HEK293 (cell line): ENCODE results near the gene CLCN7.

Source experiments
- CTCF ChIA-PET: fragments of 350-600 bp; formaldehyde crosslinking; extraction: SDS; loops from one replicate; lab custom pipeline; 2021; ENCODE audit warnings: antibody characterized with exemption; lab: Yijun Ruan, JAX
- POLR2A ChIA-PET: fragments of 300-600 bp; formaldehyde crosslinking; extraction: SDS; loops from one replicate; lab custom pipeline; 2020; ENCODE audit warnings: antibody characterized with exemption, inconsistent platforms; lab: Yijun Ruan, JAX
- H3K27ac ChIP-seq: fragments of 200-500 bp; sonication (Bioruptor generic); 2 replicates; pipeline ENCODE4 v1.5.1; 2014; ENCODE audit warnings: low read depth, low read length, control low read depth, inconsistent platforms; ENCODE audit errors: extremely low read depth
- H3K36me3 ChIP-seq, 2 experiments: fragments of 200-500 bp in 1 of 2; sonication (Bioruptor generic) in 1 of 2; 1 replicate in 1 of 2; 2 replicates in 1 of 2; pipeline ENCODE4 v1.5.1; 2014 to 2017; ENCODE audit warnings: inconsistent platforms in 2 of 2, low read length in 2 of 2; ENCODE audit not compliant: control insufficient read depth in 2 of 2, insufficient read depth in 1 of 2
- H3K4me1 ChIP-seq: fragments of 200-500 bp; sonication (Bioruptor generic); 2 replicates; pipeline ENCODE4 v1.5.1; 2014; ENCODE audit warnings: mild to moderate bottlenecking, low read length, inconsistent platforms; ENCODE audit not compliant: control insufficient read depth, insufficient read depth
- H3K4me3 ChIP-seq: 2 replicates; pipeline ENCODE4 v1.5.1; 2011; ENCODE audit warnings: low read depth, mild to moderate bottlenecking, control low read depth, low read length, moderate library complexity
- H3K9me3 ChIP-seq: fragments of 200-500 bp; sonication (Bioruptor generic); 2 replicates; pipeline ENCODE4 v1.5.1; 2014; ENCODE audit warnings: low read depth, low read length, inconsistent platforms; ENCODE audit not compliant: control insufficient read depth, insufficient read depth
- EGR2 ChIP-seq: fragments of 450-650 bp; formaldehyde crosslinking; IDR thresholded peaks from 2 replicates; pipeline ENCODE4 v1.5.1; 2016; ENCODE audit warnings: low read depth, missing biosample characterization, missing genetic modification characterization
- GLIS1 ChIP-seq: fragments of 450-650 bp; formaldehyde crosslinking; IDR thresholded peaks from 2 replicates; pipeline ENCODE4 v1.5.1; 2016; ENCODE audit warnings: missing biosample characterization, missing genetic modification characterization
- GLIS2 ChIP-seq: fragments of 450-650 bp; formaldehyde crosslinking; IDR thresholded peaks from 2 replicates; pipeline ENCODE4 v1.5.1; 2016; ENCODE audit warnings: missing biosample characterization, missing genetic modification characterization
- HIC1 ChIP-seq: fragments of 450-650 bp; formaldehyde crosslinking; IDR thresholded peaks from 2 replicates; pipeline ENCODE4 v1.5.1; 2016; ENCODE audit warnings: missing biosample characterization, missing genetic modification characterization
- KLF1 ChIP-seq: fragments of 450-650 bp; formaldehyde crosslinking; IDR thresholded peaks from 2 replicates; pipeline ENCODE4 v1.5.1; 2016; ENCODE audit warnings: missing biosample characterization, missing genetic modification characterization
- RBAK ChIP-seq: fragments of 450-650 bp; formaldehyde crosslinking; IDR thresholded peaks from 2 replicates; pipeline ENCODE4 v1.5.1; 2016; ENCODE audit warnings: missing biosample characterization, missing genetic modification characterization
- REST ChIP-seq: fragments of 450-650 bp; formaldehyde crosslinking; IDR thresholded peaks from 2 replicates; pipeline ENCODE4 v1.5.1; 2016; ENCODE audit warnings: missing biosample characterization, missing genetic modification characterization
- SP7 ChIP-seq: fragments of 450-650 bp; formaldehyde crosslinking; IDR thresholded peaks from 2 replicates; pipeline ENCODE4 v1.5.1; 2016; ENCODE audit warnings: missing biosample characterization, missing genetic modification characterization
- ZBTB48 ChIP-seq: fragments of 450-650 bp; formaldehyde crosslinking; IDR thresholded peaks from 2 replicates; pipeline ENCODE4 v1.5.1; 2016; ENCODE audit warnings: missing biosample characterization, missing genetic modification characterization
- ZFP3 ChIP-seq: fragments of 450-650 bp; formaldehyde crosslinking; IDR thresholded peaks from 2 replicates; pipeline ENCODE4 v1.5.1; 2016; ENCODE audit warnings: low read depth, missing biosample characterization, missing genetic modification characterization
- ZIC2 ChIP-seq: fragments of 450-650 bp; formaldehyde crosslinking; IDR thresholded peaks from 2 replicates; pipeline ENCODE4 v1.5.1; 2016; ENCODE audit warnings: missing biosample characterization, missing genetic modification characterization
- ZNF121 ChIP-seq: fragments of 450-650 bp; formaldehyde crosslinking; IDR thresholded peaks from 2 replicates; pipeline ENCODE4 v1.5.1; 2016; ENCODE audit warnings: missing biosample characterization, missing genetic modification characterization
- ZNF174 ChIP-seq: fragments of 450-650 bp; formaldehyde crosslinking; IDR thresholded peaks from 2 replicates; pipeline ENCODE4 v1.5.0; 2017; ENCODE audit warnings: missing biosample characterization, mild to moderate bottlenecking, missing genetic modification characterization
- ZNF677 ChIP-seq: fragments of 450-650 bp; IDR thresholded peaks from 2 replicates; pipeline ENCODE4 v1.5.0; 2018; ENCODE audit warnings: missing biosample characterization, mild to moderate bottlenecking, missing genetic modification characterization, moderate library complexity
- ZNF701 ChIP-seq: fragments of 450-650 bp; formaldehyde crosslinking; IDR thresholded peaks from 2 replicates; pipeline ENCODE4 v1.5.1; 2016; ENCODE audit warnings: missing biosample characterization, missing genetic modification characterization
- ZXDB ChIP-seq: fragments of 450-650 bp; formaldehyde crosslinking; IDR thresholded peaks from 2 replicates; pipeline ENCODE4 v1.5.1; 2016; ENCODE audit warnings: missing biosample characterization, missing genetic modification characterization
- TF ChIP-seq, protein P1 (sequence below): fragments of 450-650 bp; formaldehyde crosslinking; IDR thresholded peaks from 2 replicates; pipeline ENCODE4 v1.5.1; 2016; ENCODE audit warnings: missing biosample characterization, missing genetic modification characterization
- TF ChIP-seq, protein P2 (sequence below): fragments of 450-650 bp; formaldehyde crosslinking; IDR thresholded peaks from 2 replicates; pipeline ENCODE4 v1.5.1; 2016; ENCODE audit warnings: missing biosample characterization, missing genetic modification characterization

The CLCN7 gene

GRCh38 chr16:1413684-1414531 lies 60.9 kb downstream of the CLCN7 start (continued):
- TF ChIP-seq, protein P1, sequence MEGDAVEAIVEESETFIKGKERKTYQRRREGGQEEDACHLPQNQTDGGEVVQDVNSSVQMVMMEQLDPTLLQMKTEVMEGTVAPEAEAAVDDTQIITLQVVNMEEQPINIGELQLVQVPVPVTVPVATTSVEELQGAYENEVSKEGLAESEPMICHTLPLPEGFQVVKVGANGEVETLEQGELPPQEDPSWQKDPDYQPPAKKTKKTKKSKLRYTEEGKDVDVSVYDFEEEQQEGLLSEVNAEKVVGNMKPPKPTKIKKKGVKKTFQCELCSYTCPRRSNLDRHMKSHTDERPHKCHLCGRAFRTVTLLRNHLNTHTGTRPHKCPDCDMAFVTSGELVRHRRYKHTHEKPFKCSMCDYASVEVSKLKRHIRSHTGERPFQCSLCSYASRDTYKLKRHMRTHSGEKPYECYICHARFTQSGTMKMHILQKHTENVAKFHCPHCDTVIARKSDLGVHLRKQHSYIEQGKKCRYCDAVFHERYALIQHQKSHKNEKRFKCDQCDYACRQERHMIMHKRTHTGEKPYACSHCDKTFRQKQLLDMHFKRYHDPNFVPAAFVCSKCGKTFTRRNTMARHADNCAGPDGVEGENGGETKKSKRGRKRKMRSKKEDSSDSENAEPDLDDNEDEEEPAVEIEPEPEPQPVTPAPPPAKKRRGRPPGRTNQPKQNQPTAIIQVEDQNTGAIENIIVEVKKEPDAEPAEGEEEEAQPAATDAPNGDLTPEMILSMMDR, result peak; percentile 87

- ChIA-PET CTCF (interaction anchor here (0.7 to 1.5 kb wide), 4 partner anchors 11 to 62 kb away, joined by 3 to 6 read pairs (median 3); no protein-coding TSS in a partner anchor), POLR2A (interaction anchor here (0.7 kb wide), 1 partner anchor 154 kb away, joined by 9 read pairs; no protein-coding TSS in a partner anchor)
- no peak overlapping the region for H3K27ac ChIP-seq
- H3K4me1 ChIP-seq, result peaks cover 4% of the 10 kb centered on the region
- H3K9me3 ChIP-seq, result no peaks in the 10 kb centered on the region
- peaks cover 0 to 8% of the 10 kb centered on the region in 2 experiments; a peak in 2 of 3 replicates for H3K36me3 ChIP-seq
- TF ChIP-seq, protein P2, sequence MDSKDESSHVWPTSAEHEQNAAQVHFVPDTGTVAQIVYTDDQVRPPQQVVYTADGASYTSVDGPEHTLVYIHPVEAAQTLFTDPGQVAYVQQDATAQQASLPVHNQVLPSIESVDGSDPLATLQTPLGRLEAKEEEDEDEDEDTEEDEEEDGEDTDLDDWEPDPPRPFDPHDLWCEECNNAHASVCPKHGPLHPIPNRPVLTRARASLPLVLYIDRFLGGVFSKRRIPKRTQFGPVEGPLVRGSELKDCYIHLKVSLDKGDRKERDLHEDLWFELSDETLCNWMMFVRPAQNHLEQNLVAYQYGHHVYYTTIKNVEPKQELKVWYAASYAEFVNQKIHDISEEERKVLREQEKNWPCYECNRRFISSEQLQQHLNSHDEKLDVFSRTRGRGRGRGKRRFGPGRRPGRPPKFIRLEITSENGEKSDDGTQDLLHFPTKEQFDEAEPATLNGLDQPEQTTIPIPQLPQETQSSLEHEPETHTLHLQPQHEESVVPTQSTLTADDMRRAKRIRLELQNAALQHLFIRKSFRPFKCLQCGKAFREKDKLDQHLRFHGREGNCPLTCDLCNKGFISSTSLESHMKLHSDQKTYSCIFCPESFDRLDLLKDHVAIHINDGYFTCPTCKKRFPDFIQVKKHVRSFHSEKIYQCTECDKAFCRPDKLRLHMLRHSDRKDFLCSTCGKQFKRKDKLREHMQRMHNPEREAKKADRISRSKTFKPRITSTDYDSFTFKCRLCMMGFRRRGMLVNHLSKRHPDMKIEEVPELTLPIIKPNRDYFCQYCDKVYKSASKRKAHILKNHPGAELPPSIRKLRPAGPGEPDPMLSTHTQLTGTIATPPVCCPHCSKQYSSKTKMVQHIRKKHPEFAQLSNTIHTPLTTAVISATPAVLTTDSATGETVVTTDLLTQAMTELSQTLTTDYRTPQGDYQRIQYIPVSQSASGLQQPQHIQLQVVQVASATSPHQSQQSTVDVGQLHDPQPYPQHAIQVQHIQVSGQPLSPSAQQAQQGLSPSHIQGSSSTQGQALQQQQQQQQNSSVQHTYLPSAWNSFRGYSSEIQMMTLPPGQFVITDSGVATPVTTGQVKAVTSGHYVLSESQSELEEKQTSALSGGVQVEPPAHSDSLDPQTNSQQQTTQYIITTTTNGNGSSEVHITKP (tag by site-specific recombination), result no peak
- no peak for TF ChIP-seq RBAK (tag by site-specific recombination)
- TF ChIP-seq ZNF121 (tag by site-specific recombination), result peak; percentile 97
- no peak for TF ChIP-seq ZFP3 (tag by site-specific recombination)
- no peak for TF ChIP-seq ZNF701 (tag by site-specific recombination)
- H3K4me3 ChIP-seq, result no peak overlapping the region
These were observed 62.0 kb downstream of the CLCN7 start for GRCh38 chr16:1412847-1413246.

DNA sequence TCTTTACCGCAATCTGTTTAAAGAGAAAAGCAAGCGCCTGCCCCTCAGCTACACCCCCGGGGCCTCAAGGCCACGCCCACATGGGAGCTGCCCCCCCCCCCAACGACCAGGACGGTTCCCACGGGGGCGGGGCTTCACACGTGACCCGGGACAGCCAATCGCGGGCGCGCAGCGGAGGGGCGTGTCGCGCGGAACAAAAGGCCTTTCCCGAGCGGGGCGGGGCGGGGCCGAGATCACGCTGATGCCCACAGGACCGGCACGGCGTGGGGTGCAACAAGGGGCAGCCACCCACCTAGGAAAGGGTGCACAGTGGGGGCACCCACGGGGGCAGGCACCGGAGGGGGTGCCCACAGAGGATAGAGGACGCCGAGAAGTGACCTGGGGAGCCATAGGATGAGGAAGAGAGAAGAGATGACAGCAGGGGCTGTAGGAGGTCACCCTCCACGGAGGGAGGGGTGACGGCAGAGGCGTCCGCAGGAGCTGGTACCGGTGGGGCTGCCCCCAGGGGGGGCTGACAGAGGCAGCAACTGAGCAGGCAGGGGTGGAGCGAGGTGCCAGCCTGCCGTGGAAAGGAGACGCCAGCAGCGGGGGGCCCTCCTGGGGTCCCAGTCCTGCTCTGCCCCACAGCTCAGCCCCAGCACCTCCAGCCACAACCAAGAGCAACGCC lies 66.5 kb downstream of the CLCN7 start:
- Histone ChIP-seq H3K4me3 (peak overlapping the region; percentile 48), H3K9me3 (no peaks in the 10 kb centered on the region), H3K36me3 (peaks cover 0 to 22% of the 10 kb centered on the region in 2 experiments; a peak in 2 of 3 replicates), H3K27ac (no peak overlapping the region), H3K4me1 (peaks cover 3% of the 10 kb centered on the region)
- ChIA-PET POLR2A (interaction anchor here (1.0 to 2.1 kb wide), 3 partner anchors 13 to 44 kb away, joined by 3 to 10 read pairs (median 3); partner anchors contain the start of gene UQCC4), CTCF (interaction anchor here (0.6 to 1.2 kb wide), 4 partner anchors 45 to 566 kb away, joined by 3 to 4 read pairs (median 4); no protein-coding TSS in a partner anchor)
- TF ChIP-seq REST (tag by site-specific recombination) (no peak), HIC1 (tag by site-specific recombination) (peak; percentile 96), GLIS1 (tag by site-specific recombination) (peak; percentile 99), ZIC2 (tag by site-specific recombination) (peak; percentile 100), SP7 (tag by site-specific recombination) (peak; percentile 30; the same call in 1 of the 2 replicates), ZXDB (tag by site-specific recombination) (peak; percentile 58; the same call in 1 of the 2 replicates), GLIS2 (tag by site-specific recombination) (peak; percentile 99), EGR2 (peak; percentile 95), ZBTB48 (no peak), KLF1 (tag by site-specific recombination) (peak; percentile 88), ZNF677 (no peak), ZNF174 (tag by site-specific recombination) (no peak)
